CD8-positive, alpha-beta memory T cell (primary cell): Measurements from ENCODE around the gene CRIP2. TPM values are rescaled to one million over a fixed set of nuclear protein-coding genes. Genes with fewer than 3 reads are reported as not detected.

ENCODE experiments used
- CTCF ChIA-PET: fragments of 350-600 bp; sonication (Branson Sonifier 250); formaldehyde crosslinking; loops from one replicate; lab custom pipeline; 2021; ENCODE audit warnings: antibody characterized with exemption; lab: Charles Lee
- POLR2A ChIA-PET: fragments of 350-600 bp; sonication (Branson Sonifier 250); formaldehyde crosslinking; loops from one replicate; lab custom pipeline; 2021; ENCODE audit warnings: antibody characterized with exemption; lab: Charles Lee
- DNase-seq, 5 donors: peaks; one replicate each; pipeline versions ENCODE4 v3.0.0 to v3.0.0-alpha.2; 2020 to 2022; ENCODE audit warnings: mixed read lengths in 1 of 5
- H3K27ac ChIP-seq: one replicate; pipeline ENCODE4 v1.7.0; 2013; ENCODE audit warnings: low read depth, mild to moderate bottlenecking, low read length, moderate library complexity
- H3K27me3 ChIP-seq: 2 replicates; pipeline ENCODE4 v1.7.0; 2013; ENCODE audit warnings: low read length, mild to moderate bottlenecking; ENCODE audit not compliant: insufficient read depth, poor library complexity, severe bottlenecking
- H3K36me3 ChIP-seq: 2 replicates; pipeline ENCODE4 v1.7.0; 2013; ENCODE audit warnings: mild to moderate bottlenecking, low read length, moderate library complexity; ENCODE audit not compliant: insufficient read depth
- H3K4me1 ChIP-seq: 2 replicates; pipeline ENCODE4 v1.7.0; 2013; ENCODE audit warnings: mild to moderate bottlenecking, low read length, moderate library complexity; ENCODE audit not compliant: insufficient read depth
- H3K4me3 ChIP-seq: 2 replicates; pipeline ENCODE4 v1.7.0; 2013; ENCODE audit warnings: mild to moderate bottlenecking, low read length
- H3K9me3 ChIP-seq: 2 replicates; pipeline ENCODE4 v1.7.0; 2013; ENCODE audit warnings: mild to moderate bottlenecking, low read length
- H3K27ac Mint-ChIP-seq, 8 donors: one replicate each; pipeline ENCODE4 v1.8.0; 2020 to 2021; ENCODE audit warnings: mixed read lengths in 8 of 8, mild to moderate bottlenecking in 6 of 8, inconsistent platforms in 3 of 8, moderate library complexity in 3 of 8
- H3K27me3 Mint-ChIP-seq, 2 donors: one replicate each; pipeline ENCODE4 v1.8.0; 2020 to 2021; ENCODE audit warnings: mixed read lengths in 2 of 2, mild to moderate bottlenecking in 1 of 2, moderate library complexity in 1 of 2
- H3K36me3 Mint-ChIP-seq, 3 donors: one replicate each; pipeline ENCODE4 v1.8.0; 2020 to 2021; ENCODE audit warnings: mixed read lengths in 3 of 3, inconsistent platforms in 1 of 3, mild to moderate bottlenecking in 1 of 3
- H3K4me1 Mint-ChIP-seq, 3 donors: one replicate each; pipeline ENCODE4 v1.8.0; 2020 to 2021; ENCODE audit warnings: mixed read lengths in 3 of 3, inconsistent platforms in 1 of 3, mild to moderate bottlenecking in 1 of 3
- H3K4me3 Mint-ChIP-seq, 7 donors: one replicate each; pipeline ENCODE4 v1.8.0; 2020 to 2021; ENCODE audit warnings: mixed read lengths in 7 of 7, mild to moderate bottlenecking in 6 of 7, moderate library complexity in 4 of 7, inconsistent platforms in 2 of 7
- H3K9me3 Mint-ChIP-seq, 5 donors: one replicate each; pipeline ENCODE4 v1.8.0; 2020 to 2022; ENCODE audit warnings: mixed read lengths in 5 of 5, mild to moderate bottlenecking in 3 of 5, moderate library complexity in 2 of 5, inconsistent platforms in 1 of 5
- polyA plus RNA-seq: library from polyadenylated mRNA; unstranded; fragments of 300-500 nt; fragmentation: Illumina TruSeq; gene quantifications from one replicate; pipeline ENCODE4 v1.2.3, GENCODE V29; 2021
- total RNA-seq, 2 experiments: library from RNA; stranded (reverse); gene quantifications; one replicate each; pipeline ENCODE4 v1.2.3, GENCODE V29; 2021

The CRIP2 gene
- total and polyA plus RNA-seq, 3 experiments from 2014 or later, result 2.7 to 31.5 (median 4.5) TPM

GRCh38 chr14:105497671-105498429 lies 23.2 kb downstream of the CRIP2 start:
- no peak overlapping the region for H3K4me3 ChIP-seq
- Mint-ChIP-seq H3K4me1 (peaks cover 0 to 3% (median 0%) of the 10 kb centered on the region in 3 donors), H3K27ac (peak overlapping the region in 3 of 8 donors; percentile 29 to 74 (median 63)), H3K27me3 (peaks cover 0 to 8% of the 10 kb centered on the region in 2 donors), H3K4me3 (peak overlapping the region in 2 of 7 donors; percentile 42 to 73), H3K9me3 (no peaks in the 10 kb centered on the region), H3K36me3 (peaks cover 0 to 10% (median 0%) of the 10 kb centered on the region in 3 donors)
- H3K9me3 ChIP-seq, result no peaks in the 10 kb centered on the region
- H3K4me1 ChIP-seq, result no peaks in the 10 kb centered on the region
- H3K27ac ChIP-seq, result no peak overlapping the region
- H3K27me3 ChIP-seq, result no peaks in the 10 kb centered on the region
- CTCF ChIA-PET, result no interaction called here
- peak in 1 of 5 donors; percentile 47 for DNase-seq
- no peaks in the 10 kb centered on the region for H3K36me3 ChIP-seq
- POLR2A ChIA-PET, result no interaction called here

GRCh38 chr14:105498430-105499255 lies 24.0 kb downstream of the CRIP2 start:
- H3K9me3 ChIP-seq, result no peaks in the 10 kb centered on the region
- peak in 1 of 5 donors; percentile 46 for DNase-seq
- no peak overlapping the region for H3K27ac ChIP-seq
- Mint-ChIP-seq H3K27ac (peak overlapping the region in 3 of 8 donors; percentile 29 to 74 (median 63)), H3K9me3 (no peaks in the 10 kb centered on the region), H3K4me1 (no peaks in the 10 kb centered on the region), H3K36me3 (peaks cover 0 to 5% (median 0%) of the 10 kb centered on the region in 3 donors), H3K27me3 (peaks cover 3 to 8% of the 10 kb centered on the region in 2 donors), H3K4me3 (peak overlapping the region in 1 of 7 donors; percentile 28)
- CTCF ChIA-PET, result no interaction called here
- no peaks in the 10 kb centered on the region for H3K27me3 ChIP-seq
- POLR2A ChIA-PET, result no interaction called here
- no peaks in the 10 kb centered on the region for H3K4me1 ChIP-seq
- no peak overlapping the region for H3K4me3 ChIP-seq
- H3K36me3 ChIP-seq, result no peaks in the 10 kb centered on the region

GRCh38 chr14:105499256-105500035 lies 24.8 kb downstream of the CRIP2 start:
- no peaks in the 10 kb centered on the region for H3K36me3 ChIP-seq
- peak overlapping the region in 1 of 8 donors; percentile 69 for H3K27ac Mint-ChIP-seq

GRCh38 chr14:105500036-105500725 lies 25.6 kb downstream of the CRIP2 start:
- H3K4me1 Mint-ChIP-seq, result no peaks in the 10 kb centered on the region
- H3K9me3 Mint-ChIP-seq, result no peaks in the 10 kb centered on the region
- no peak overlapping the region for H3K4me3 Mint-ChIP-seq
- peak overlapping the region in 2 of 8 donors; percentile 29 to 69 for H3K27ac Mint-ChIP-seq
- Histone ChIP-seq H3K27me3 (no peaks in the 10 kb centered on the region), H3K4me1 (no peaks in the 10 kb centered on the region), H3K9me3 (no peaks in the 10 kb centered on the region), H3K27ac (no peak overlapping the region), H3K4me3 (no peak overlapping the region), H3K36me3 (no peaks in the 10 kb centered on the region)
- POLR2A ChIA-PET, result no interaction called here
- peak in 1 of 5 donors; percentile 44 for DNase-seq
- H3K36me3 Mint-ChIP-seq, result peaks cover 0 to 3% (median 0%) of the 10 kb centered on the region in 3 donors
- H3K27me3 Mint-ChIP-seq, result peaks cover 3 to 5% of the 10 kb centered on the region in 2 donors
- CTCF ChIA-PET, result interaction anchor here (1.0 to 1.5 kb wide), 2 partner anchors 28 to 148 kb away, joined by 3 to 4 read pairs; no protein-coding TSS in a partner anchor

More at GRCh38 chr14:105499256-105500035, 24.8 kb downstream of the CRIP2 start:
- DNase-seq, result peak in 1 of 5 donors; percentile 49
- CTCF ChIA-PET, result interaction anchor here (1.0 to 1.5 kb wide), 2 partner anchors 29 to 148 kb away, joined by 3 to 4 read pairs; no protein-coding TSS in a partner anchor
- Mint-ChIP-seq H3K4me3 (peak overlapping the region in 1 of 7 donors; percentile 28), H3K36me3 (peaks cover 0 to 3% (median 0%) of the 10 kb centered on the region in 3 donors), H3K27me3 (peaks cover 3 to 8% of the 10 kb centered on the region in 2 donors), H3K4me1 (no peaks in the 10 kb centered on the region), H3K9me3 (no peaks in the 10 kb centered on the region)
- no peak overlapping the region for H3K27ac ChIP-seq
- H3K9me3 ChIP-seq, result no peaks in the 10 kb centered on the region
- H3K27me3 ChIP-seq, result no peaks in the 10 kb centered on the region
- no peaks in the 10 kb centered on the region for H3K4me1 ChIP-seq
- POLR2A ChIA-PET, result no interaction called here
- H3K4me3 ChIP-seq, result no peak overlapping the region

GRCh38 chr14:105500726-105501101 lies 26.1 kb downstream of the CRIP2 start:
- no peaks in the 10 kb centered on the region for H3K36me3 ChIP-seq
- Mint-ChIP-seq H3K4me1 (no peaks in the 10 kb centered on the region), H3K4me3 (no peak overlapping the region), H3K27me3 (peaks cover 3 to 5% of the 10 kb centered on the region in 2 donors), H3K9me3 (no peaks in the 10 kb centered on the region), H3K27ac (peak overlapping the region in 2 of 8 donors; percentile 29 to 69), H3K36me3 (peaks cover 0 to 3% (median 0%) of the 10 kb centered on the region in 3 donors)
- ChIA-PET CTCF (interaction anchor here (0.6 to 1.5 kb wide), 2 partner anchors 94 to 149 kb away, joined by 3 to 4 read pairs; no protein-coding TSS in a partner anchor), POLR2A (no interaction called here)
- peak in 1 of 5 donors; percentile 33 for DNase-seq
- no peak overlapping the region for H3K27ac ChIP-seq
- no peaks in the 10 kb centered on the region for H3K4me1 ChIP-seq
- H3K9me3 ChIP-seq, result no peaks in the 10 kb centered on the region
- H3K4me3 ChIP-seq, result no peak overlapping the region
- H3K27me3 ChIP-seq, result no peaks in the 10 kb centered on the region

- POLR2A ChIA-PET, result no interaction called here
- no peak overlapping the region for H3K27ac ChIP-seq
Measured at GRCh38 chr14:105501504-105502291, 27.1 kb downstream of the CRIP2 start.

More at GRCh38 chr14:105501504-105502291, 27.1 kb downstream of the CRIP2 start:
- Mint-ChIP-seq H3K27me3 (peaks cover 3 to 5% of the 10 kb centered on the region in 2 donors), H3K4me3 (peak overlapping the region in 1 of 7 donors; percentile 59), H3K27ac (peak overlapping the region in 2 of 8 donors; percentile 10 to 46), H3K36me3 (peaks cover 0 to 3% (median 0%) of the 10 kb centered on the region in 3 donors), H3K9me3 (no peaks in the 10 kb centered on the region), H3K4me1 (no peaks in the 10 kb centered on the region)
- no peaks in the 10 kb centered on the region for H3K27me3 ChIP-seq
- H3K4me1 ChIP-seq, result no peaks in the 10 kb centered on the region
- H3K4me3 ChIP-seq, result no peak overlapping the region
- CTCF ChIA-PET, result interaction anchor here (0.9 kb wide), 1 partner anchor 21 kb away, joined by 3 read pairs; no protein-coding TSS in a partner anchor
- DNase-seq, result peak in 1 of 5 donors; percentile 18
- H3K9me3 ChIP-seq, result no peaks in the 10 kb centered on the region
- no peaks in the 10 kb centered on the region for H3K36me3 ChIP-seq
